A673 (cell line): Measurements from ENCODE around the gene ZNF777.

Experiments
- CTCF ChIP-seq: fragments of 300-800, 200-600 bp; sonication (generic); conservative IDR thresholded peaks from 2 replicates; pipeline ENCODE4 v1.5.1; 2017; ENCODE audit warnings: low read depth, mild to moderate bottlenecking, antibody characterized with exemption, low read length, moderate library complexity, mixed read lengths
- EZH2 ChIP-seq: fragments of 200-600 bp; sonication (generic); IDR thresholded peaks from 2 replicates; pipeline ENCODE4 v1.6.1; 2017; ENCODE audit warnings: borderline replicate concordance, low read depth, mild to moderate bottlenecking, mixed read lengths, antibody characterized with exemption, low read length; ENCODE audit not compliant: poor library complexity, severe bottlenecking

- TF ChIP-seq CTCF (no peak), EZH2 (no peak)
These were observed 16.6 kb downstream of the ZNF777 start for GRCh38 chr7:149444287-149444686.
